HG02610 (cell line): Measurements from ENCODE around the gene MYL12A.

ENCODE experiments used
- ATAC-seq: cut with Tn5 transposase; IDR thresholded peaks from one replicate; pipeline ENCODE4 v1.9.1; 2021; ENCODE audit warnings: mild to moderate bottlenecking, moderate library complexity; ENCODE audit not compliant: unreplicated experiment

MYL12A gene

DNA sequence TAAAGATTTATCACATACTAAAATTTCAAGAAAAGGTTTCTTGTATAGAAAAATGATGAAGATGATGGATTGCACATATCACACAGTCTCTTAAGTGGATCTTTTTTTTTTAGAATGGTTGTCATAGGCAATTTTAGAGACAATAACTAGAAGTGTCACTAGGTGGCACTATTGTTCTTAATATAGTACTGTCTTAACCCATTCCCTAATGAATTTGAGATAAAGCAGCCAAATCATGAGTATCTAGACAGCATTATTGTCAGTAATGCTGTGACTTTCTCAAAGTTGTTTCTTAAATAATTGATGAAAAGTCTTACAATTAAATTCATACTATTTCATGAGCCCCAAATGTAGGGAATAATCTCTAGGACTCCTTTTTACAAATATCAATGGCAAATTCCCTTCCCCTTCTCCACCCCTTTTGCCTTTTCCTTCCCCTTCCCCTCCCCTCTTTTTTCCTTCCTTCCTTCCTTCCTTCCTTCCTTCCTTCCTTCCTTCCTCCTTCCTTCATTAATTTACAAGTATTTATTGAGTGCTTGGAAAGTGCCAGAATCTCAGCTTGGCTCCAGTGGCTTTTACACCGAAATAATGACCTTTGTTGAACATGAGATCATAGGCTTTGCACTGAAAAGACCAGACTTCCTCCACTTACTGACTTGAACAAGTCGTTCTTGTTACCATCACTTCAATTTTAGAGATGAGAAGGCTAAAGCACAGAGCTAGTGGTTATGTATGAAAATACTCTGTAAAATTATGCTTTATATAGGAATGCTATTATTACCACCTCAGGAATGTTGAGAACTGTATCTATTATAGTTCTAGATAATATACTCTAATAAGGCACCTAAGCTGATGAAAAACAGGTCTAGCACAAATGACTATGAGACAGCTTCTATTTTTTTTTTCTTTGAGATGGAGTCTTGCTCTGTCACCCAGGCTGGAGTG lies 34.1 kb downstream of the MYL12A start:
- ATAC-seq: no peak

DNA sequence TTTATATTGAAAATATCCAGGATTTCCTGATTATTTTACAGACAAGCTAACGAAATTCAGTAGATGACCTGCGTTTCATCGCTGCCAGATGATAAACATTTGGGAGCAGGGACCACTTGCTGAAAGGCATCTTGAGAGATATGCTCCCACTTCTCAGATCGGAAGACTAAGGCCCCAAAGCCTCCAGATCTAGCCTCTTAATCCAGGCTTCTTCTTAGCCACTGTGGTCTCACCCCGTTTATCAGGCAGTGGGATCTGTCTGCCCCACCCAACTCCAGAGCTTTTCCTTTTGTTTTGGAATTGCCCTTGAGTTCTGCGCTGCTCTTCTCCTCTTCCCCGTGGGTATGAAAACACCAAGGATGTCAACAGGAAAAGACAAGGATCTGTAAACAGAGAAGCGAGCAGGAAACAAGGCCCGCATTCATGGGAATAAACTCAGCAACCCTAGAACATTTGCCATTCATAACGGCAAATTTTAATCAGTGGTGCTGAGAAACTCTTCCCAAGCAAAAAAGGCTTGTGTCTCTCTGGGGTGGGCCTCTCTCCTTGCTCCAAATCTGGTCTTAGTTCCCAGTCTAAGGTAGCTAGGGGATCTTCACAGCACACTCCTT lies 35.8 kb downstream of the MYL12A start:
- no peak for ATAC-seq

DNA sequence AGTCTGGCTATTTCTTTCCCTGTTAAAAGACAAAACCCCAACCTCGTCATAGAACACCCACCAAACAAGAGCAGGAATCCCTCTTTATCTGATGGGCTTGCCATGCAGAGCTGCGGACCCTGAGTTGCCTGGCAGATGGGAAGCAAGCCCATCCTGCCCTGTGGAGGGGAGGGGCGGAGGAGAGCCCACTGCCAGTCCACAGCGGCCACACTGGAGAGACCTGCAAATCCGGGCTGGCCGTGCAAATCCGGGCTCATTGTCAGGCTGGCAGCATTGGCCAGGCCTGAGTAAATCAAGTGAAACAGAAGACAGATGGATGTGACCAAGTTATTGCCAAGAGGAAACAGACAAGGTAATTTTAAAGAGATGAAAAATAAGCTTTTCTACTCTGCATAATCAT lies 36.3 kb downstream of the MYL12A start:
- no peak for ATAC-seq

DNA sequence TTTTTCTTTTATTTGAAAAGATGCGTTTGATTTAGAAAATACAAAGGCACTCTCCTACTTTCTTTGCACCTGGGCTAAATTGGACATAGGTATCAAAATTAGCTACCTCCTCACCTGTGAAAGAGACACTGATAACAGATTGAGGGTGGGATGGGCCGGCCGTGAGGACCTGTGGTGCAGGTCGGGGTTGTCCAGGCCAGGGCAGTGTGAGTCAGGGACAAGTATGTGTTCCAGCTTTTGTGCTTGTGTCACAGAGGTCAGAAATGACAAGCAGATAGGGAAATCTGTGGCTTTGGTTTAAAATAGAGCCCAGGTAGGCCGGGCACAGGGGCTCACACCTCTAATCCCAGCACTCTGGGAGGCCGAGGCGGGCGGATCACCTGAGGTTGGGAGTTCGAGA lies 36.9 kb downstream of the MYL12A start:
- no peak for ATAC-seq

DNA sequence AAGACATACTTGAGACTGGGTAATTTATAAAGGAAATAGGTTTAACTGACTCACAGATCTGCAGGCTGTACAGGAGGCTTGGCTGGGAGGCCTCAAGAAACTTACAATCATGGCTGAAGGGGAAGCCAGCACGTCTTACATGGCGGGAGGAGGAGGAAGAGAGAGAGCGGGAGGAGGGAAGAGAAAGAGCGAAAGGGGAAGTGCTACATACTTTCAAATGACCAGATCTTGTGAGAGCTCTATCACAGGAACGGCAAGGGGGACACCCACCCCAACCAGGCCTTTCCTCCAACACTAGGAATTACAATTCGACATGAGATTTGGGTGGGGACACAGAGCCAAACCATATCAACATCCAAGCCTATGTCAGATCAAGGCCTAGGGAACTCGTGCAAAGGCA lies 38.6 kb downstream of the MYL12A start:
- ATAC-seq: no peak

DNA sequence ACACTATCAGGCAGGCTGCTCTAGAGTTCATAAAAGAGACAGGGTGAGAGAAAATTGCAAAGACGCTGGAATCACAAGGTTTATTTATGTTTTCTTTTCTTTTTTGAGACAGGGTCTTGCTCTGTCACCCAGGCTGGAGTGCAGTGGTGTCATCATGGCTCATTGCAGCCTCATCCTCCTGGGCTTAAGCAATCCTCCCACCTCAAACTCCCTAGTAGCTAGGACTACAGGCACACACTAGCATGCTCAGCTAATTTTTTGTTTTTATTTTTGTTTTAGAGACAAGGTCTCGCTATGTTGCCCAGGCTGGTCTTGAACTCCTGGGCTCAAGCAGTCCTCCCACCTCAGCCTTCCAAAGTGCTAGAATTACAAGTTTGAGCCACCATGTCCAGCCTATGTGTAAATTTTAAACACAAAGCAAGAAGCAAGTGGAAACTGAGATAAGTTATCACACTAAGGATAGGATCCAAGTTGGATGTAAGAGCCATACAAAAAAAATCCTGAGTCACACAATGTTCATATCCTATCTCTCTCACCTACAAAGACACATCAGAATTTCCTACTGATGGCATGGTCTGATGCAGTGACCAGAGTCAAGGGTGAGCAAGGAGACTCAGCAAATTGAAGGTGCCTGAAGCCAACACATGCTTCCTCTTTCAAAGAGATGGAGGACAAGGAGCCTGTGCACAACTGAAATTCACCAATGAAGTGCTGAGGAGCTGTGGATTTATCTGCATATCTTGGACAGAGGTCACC lies 45.8 kb downstream of the MYL12A start:
- no peak for ATAC-seq

DNA sequence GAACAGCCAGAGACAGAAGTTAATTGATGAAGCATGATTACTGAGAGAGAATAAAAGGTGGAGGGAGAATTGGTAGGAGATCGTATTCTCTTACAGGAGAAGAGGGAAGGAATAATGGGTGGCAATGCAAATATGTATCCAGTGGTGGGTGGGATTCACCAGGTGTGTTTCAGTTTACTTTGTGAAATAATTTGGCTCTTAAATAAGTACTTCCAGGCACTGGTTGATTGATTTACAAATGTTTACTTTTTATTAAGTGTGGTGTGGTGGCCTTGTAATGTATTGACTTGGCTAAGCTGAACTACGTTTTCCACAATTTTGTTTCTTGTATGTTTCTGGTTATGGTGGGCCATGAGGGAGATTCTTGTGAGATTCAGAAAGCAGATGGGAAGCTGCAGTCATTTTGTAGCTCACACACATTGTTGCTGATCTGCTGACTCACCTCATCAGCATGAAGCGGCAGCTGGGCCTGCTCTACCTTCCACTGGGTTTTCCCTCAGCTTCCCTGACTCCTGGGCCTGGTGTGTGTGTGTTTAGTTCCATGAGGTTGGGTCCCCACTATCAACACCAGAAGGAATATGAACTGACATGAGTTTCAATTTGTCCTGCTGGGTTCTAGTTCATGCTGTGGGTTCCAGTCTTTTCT lies 47.0 kb downstream of the MYL12A start:
- ATAC-seq: no peak

DNA sequence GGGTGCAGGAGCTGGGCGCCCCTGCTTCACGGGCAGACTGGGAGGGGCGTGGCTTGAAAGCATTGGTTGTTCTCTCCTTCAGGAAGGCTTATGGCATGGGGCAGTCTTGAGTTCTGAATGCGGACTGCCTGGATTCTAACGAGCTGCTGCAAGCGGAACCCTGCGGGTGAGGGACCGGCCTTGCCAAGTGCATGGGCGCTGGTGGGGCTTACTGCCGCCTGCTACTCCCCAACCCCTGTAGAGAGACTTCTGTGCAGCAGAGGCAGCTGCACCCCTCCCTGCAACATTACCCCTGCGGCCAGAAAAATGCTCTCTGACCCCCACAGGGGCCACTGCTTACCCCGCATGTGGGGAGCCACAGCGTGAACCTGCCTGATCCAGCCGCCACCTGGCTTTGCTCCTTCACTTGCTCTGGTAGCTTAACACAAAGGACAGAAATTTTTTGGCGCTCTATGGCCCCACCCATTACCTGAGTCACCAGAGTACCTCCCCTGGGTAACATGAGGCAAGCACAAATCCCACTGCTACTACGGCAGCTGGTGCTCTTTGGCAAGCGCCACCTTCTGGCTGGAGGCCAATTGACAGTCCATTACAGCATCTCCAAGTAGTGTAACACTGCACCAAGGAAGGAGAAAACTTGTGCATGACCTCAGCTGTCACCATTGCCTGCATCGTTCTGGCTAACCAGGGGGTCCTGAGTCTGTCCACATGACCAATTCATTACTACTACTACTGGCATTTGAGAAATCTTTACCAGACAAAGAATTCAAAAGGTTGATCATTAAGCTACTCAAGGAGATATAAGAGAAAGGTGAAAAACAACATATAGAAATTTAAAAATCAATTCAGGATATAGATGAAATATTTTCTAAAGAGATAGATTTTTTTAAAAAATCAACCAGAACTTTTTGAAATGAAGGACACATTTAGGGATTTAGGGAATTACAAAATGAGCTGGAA lies 49.7 kb downstream of the MYL12A start:
- ATAC-seq: peak; percentile 100

DNA sequence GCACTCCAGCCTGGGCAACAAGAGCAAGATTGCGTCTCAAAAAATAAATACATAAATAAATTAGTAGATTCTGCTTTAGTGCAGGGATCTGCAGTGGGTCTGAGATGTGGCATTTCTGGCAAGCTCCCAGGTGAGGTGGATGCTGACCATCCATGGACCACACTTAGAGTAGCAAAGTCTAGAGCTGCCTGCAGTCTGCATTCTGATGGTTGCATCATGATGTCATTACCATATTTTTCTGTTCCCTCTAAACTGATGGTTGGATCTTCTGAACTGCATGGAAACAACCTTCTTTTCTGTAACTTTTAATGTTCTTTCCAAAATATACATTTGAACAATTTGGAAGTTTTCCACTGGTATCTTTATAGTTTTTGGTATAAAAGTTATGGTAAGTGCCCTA lies 57.2 kb downstream of the MYL12A start:
- no peak for ATAC-seq

DNA sequence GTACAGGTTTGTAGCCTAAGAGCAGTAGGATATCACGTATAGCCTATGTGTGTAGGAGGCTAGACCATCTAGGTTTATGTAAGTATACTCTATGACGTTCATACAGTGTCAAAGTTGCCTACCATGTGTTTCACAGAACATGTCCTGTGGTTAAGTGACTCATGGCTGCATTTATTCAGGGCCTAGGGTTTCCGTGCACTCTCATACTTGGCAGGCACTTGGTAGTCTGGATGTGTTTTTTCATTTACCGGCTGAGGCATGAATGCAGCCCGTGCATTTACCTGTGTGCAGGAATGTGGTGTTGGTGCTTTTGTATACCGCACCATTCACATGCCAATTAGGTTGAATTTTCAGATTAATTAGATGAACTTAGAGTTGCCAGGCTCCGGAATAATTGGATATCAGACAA lies 57.8 kb downstream of the MYL12A start:
- peak; percentile 65 for ATAC-seq
